GM10266 (cell line): ENCODE measurements around the gene SHE.
A peak's percentile ranks its signal among the peaks of the same experiment; 100 is the strongest.

Experiments used
- DNase-seq: peaks from one replicate; pipeline ENCODE4 v3.0.0; 2012; ENCODE audit errors: extremely low spot score
- TF ChIP-seq, protein P1 (sequence below): IDR thresholded peaks from 2 replicates; pipeline ENCODE4 v1.5.1; 2012; ENCODE audit warnings: mild to moderate bottlenecking, low read depth; ENCODE audit not compliant: control insufficient read depth, insufficient read depth; ENCODE audit errors: missing control alignments

Gene SHE

GRCh38 chr1:154466921-154467417 lies 35.2 kb downstream of the SHE start:
- DNase-seq = peak; percentile 38
- TF ChIP-seq, protein P1, sequence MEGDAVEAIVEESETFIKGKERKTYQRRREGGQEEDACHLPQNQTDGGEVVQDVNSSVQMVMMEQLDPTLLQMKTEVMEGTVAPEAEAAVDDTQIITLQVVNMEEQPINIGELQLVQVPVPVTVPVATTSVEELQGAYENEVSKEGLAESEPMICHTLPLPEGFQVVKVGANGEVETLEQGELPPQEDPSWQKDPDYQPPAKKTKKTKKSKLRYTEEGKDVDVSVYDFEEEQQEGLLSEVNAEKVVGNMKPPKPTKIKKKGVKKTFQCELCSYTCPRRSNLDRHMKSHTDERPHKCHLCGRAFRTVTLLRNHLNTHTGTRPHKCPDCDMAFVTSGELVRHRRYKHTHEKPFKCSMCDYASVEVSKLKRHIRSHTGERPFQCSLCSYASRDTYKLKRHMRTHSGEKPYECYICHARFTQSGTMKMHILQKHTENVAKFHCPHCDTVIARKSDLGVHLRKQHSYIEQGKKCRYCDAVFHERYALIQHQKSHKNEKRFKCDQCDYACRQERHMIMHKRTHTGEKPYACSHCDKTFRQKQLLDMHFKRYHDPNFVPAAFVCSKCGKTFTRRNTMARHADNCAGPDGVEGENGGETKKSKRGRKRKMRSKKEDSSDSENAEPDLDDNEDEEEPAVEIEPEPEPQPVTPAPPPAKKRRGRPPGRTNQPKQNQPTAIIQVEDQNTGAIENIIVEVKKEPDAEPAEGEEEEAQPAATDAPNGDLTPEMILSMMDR = peak; percentile 47

DNA sequence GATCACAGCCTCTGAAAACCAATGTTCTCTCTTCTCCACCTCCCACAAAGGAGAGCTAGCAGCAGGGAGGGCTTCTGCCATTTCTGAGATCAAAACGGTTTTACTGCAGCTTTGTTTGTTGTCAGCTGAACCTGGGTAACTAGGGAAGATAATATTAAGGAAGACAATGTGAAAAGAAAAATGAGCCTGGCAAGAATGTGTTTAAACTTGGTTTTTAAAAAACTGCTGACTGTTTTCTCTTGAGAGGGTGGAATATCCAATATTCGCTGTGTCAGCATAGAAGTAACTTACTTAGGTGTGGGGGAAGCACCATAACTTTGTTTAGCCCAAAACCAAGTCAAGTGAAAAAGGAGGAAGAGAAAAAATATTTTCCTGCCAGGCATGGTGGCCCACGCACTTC lies 36.0 kb downstream of the SHE start:
- no peak for DNase-seq
- TF ChIP-seq, protein P1 = no peak

DNA sequence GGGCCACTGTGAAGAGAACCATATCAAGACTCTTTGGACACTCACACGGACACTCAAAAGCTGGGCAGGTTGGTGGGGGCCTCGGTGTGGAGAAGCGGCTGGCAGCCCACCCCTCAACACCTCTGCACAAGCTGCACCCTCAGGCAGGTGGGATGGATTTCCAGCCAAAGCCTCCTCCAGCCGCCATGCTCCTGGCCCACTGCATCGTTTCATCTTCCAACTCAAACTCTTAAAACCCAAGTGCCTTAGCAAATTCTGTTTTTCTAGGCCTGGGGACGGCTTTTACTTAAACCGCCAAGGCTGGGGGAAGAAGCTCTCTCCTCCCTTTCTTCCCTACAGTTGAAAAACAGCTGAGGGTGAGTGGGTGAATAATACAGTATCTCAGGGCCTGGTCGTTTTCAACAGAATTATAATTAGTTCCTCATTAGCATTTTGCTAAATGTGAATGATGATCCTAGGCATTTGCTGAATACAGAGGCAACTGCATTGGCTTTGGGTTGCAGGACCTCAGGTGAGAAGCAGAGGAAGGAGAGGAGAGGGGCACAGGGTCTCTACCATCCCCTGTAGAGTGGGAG lies 36.5 kb downstream of the SHE start:
- TF ChIP-seq, protein P1 = no peak
- DNase-seq = no peak

DNA sequence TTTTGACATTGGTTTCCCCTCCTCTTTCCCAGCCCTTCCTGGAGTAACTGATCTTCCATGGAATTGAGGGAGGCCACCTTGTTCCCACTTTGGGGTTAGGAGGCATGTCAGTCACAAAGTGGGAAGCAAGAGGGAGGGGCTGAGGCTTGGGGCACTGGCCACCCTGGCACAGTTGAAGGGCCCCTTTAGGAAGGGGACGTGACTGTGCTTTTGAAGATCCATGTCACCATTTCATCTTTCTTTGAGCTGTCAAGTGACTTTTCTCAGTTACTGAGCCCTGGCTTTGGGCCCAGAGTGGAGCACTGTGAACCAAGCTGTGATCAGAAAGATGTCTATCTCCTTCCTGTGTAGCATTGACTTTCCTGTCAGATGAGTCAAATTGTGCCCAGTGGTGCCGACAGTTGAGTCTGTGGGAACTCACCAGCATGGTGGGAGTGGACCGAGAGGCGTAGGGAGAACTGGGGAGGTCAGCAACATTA lies 38.7 kb downstream of the SHE start:
- TF ChIP-seq, protein P1 = no peak
- DNase-seq = peak; percentile 37

DNA sequence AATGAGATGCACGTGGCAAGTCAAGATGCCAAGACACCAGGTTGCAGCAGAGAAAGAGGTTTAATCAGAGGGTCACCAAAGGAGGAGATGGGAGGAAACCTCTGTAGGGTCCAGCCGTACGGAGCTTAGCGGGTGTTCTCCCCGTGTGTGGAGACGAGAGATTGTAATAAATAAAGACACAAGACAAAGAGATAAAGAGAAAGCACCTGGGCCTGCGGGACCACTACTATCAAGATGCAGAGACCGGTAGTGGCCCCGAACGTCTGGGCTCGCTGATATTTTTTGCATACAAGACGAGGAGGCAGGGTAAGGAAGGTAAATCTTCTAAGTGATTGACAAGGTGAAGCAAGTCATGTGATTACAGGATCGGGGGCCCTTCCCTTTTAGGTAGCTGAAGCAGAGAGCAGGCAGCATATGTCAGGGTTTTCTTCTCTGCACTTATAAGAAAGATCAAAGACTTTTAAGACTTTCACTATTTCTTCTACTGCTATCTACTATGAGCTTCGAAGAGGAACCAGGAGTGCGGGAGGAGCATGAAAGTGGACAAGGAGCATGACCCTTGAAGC lies 41.4 kb downstream of the SHE start:
- no peak for DNase-seq
- TF ChIP-seq, protein P1 = no peak

- TF ChIP-seq, protein P1 = no peak
These were observed 43.1 kb downstream of the SHE start for GRCh38 chr1:154459080-154459479.

GRCh38 chr1:154456631-154457030 lies 45.6 kb downstream of the SHE start:
- DNase-seq = no peak
- TF ChIP-seq, protein P1 = no peak

More at GRCh38 chr1:154459080-154459479, 43.1 kb downstream of the SHE start:
- DNase-seq = no peak
